Heart left ventricle (tissue), 13 donors: ENCODE measurements around the gene CARD10.

Experiments
- POLR2A ChIP-seq, 2 donors: fragments of 450-650 bp; IDR thresholded peaks; one replicate each; pipeline ENCODE4 v1.6.1; 2017; ENCODE audit warnings: antibody characterized with exemption in 2 of 2, mild to moderate bottlenecking in 2 of 2, moderate library complexity in 2 of 2
- TF ChIP-seq, protein P1 (sequence below), 12 donors: fragments of 200-600 bp; sonication (generic) in 4 of 12; IDR thresholded peaks; one replicate each; pipeline versions ENCODE4 v1.5.0 to v1.8.0; 2018 to 2022; ENCODE audit warnings: antibody characterized with exemption in 12 of 12, mild to moderate bottlenecking in 5 of 12
- donor health status: ischemic (EF 13 %, LVEDD 7.1; RV severe dilation, severe dysfunction).
- donor health status: DM: no; HTN: yes; CAD: no.
- donor health status: DM: no; HTN: no; CAD: no.
- donor health status: ischemic (EF 25% LVEDD 6.9; RV normal size, moderate dysfunction).
- donor health status: ischemic (EF 25% LVEDD 5.7; RV mildly dilated, moderate dysfunction).
- donor health status: ischemic (EF 35%, LVEDD 5.7; RV mildly dilated, moderate dysfunction).
- donor health status: nonischemic (EF 11% LVEDD 7.7; RV severe dilation, severe dysfunction).
- donor health status: DM: yes; HTN: yes; CAD: no.
- donor health status: PGD.
- donor health status: ischemic (EF 29% LVEDD 5.4; RV normal size, mild dysfunction).
- donor health status: nonischemic (EF 23%, LVEDD 6.1; RV moderate dilation, normal function).

DNA sequence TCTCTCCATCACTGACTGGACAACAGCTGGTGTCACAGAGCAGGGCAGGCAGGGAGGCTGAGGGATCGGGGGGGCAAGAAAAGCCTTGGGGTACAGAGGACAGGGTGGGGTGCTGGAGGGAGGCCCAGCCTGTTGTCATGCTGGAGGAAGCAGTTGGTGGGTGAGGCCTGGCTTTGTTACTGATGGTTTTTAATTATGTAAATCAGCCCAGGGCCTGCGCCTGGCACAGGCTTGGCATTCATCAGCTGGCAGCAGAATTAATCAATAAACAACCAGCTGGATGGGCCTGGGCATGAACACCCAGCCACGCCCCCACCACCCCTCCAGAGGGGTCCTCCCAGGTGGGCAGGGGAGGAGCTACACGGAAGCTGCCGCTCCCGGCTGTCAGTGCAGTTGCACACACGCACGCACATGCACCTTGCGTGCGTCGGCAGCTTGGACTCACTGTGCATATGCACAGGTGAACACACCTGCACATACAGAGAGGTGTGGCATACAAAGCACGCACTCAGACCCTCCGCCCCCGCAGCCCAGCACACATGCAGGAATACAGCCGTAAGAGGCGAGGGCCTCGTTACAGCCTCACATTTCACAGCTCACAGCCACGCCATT, 70.6 kb downstream of the CARD10 start:
- TF ChIP-seq, protein P1, sequence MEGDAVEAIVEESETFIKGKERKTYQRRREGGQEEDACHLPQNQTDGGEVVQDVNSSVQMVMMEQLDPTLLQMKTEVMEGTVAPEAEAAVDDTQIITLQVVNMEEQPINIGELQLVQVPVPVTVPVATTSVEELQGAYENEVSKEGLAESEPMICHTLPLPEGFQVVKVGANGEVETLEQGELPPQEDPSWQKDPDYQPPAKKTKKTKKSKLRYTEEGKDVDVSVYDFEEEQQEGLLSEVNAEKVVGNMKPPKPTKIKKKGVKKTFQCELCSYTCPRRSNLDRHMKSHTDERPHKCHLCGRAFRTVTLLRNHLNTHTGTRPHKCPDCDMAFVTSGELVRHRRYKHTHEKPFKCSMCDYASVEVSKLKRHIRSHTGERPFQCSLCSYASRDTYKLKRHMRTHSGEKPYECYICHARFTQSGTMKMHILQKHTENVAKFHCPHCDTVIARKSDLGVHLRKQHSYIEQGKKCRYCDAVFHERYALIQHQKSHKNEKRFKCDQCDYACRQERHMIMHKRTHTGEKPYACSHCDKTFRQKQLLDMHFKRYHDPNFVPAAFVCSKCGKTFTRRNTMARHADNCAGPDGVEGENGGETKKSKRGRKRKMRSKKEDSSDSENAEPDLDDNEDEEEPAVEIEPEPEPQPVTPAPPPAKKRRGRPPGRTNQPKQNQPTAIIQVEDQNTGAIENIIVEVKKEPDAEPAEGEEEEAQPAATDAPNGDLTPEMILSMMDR (IDR thresholded peaks at IDR 0.05) = no peak
- TF ChIP-seq POLR2A (IDR thresholded peaks at IDR 0.05) = no peak
